ENCODE results near the gene XXYLT1. TPM values are rescaled to one million over a fixed set of nuclear protein-coding genes. Genes with fewer than 3 reads are reported as not detected.

XXYLT1 gene
- total RNA-seq, 1 donor from 2014 or later = 7.6 TPM

DNA sequence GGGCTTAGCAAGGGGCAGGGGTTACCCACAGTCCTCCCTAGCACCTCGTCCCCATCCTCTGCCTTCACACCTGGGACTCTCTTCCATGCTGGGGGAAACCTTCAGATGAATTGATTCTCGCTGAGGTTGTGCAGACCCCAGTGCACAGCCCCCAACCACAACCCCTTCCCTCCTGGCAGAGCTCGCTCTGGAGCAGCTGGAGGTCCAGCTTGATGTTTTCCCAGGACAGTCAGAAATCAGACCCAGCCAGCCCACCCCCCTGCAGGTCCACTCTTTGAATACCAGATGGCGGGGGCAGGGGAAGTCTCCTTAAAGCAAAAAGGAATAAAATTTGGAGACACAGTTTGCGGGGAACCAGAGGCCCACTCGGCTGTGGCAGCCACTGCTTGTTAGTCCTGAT is 234.4 kb downstream of the XXYLT1 start:
- H3K9me3 Mint-ChIP-seq = peaks cover 2% of the 10 kb centered on the region
- H3K27me3 Mint-ChIP-seq = peaks cover 2% of the 10 kb centered on the region
- peaks cover 23% of the 10 kb centered on the region for H3K4me1 Mint-ChIP-seq
- no peak overlapping the region for H3K27ac Mint-ChIP-seq
- ChIA-PET CTCF (no interaction called here), POLR2A (no interaction called here)
- DNase-seq (no peak), ATAC-seq (ENCODE audit: low read depth) (no peak)
- no peak overlapping the region for H3K4me3 Mint-ChIP-seq
- no peaks in the 10 kb centered on the region for H3K36me3 Mint-ChIP-seq (ENCODE audit: low read depth)
- TF ChIP-seq, protein P1, sequence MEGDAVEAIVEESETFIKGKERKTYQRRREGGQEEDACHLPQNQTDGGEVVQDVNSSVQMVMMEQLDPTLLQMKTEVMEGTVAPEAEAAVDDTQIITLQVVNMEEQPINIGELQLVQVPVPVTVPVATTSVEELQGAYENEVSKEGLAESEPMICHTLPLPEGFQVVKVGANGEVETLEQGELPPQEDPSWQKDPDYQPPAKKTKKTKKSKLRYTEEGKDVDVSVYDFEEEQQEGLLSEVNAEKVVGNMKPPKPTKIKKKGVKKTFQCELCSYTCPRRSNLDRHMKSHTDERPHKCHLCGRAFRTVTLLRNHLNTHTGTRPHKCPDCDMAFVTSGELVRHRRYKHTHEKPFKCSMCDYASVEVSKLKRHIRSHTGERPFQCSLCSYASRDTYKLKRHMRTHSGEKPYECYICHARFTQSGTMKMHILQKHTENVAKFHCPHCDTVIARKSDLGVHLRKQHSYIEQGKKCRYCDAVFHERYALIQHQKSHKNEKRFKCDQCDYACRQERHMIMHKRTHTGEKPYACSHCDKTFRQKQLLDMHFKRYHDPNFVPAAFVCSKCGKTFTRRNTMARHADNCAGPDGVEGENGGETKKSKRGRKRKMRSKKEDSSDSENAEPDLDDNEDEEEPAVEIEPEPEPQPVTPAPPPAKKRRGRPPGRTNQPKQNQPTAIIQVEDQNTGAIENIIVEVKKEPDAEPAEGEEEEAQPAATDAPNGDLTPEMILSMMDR (IDR thresholded peaks at IDR 0.05) = no peak
- intact Hi-C loops (cut with micrococcal nuclease) = no loop called here

DNA sequence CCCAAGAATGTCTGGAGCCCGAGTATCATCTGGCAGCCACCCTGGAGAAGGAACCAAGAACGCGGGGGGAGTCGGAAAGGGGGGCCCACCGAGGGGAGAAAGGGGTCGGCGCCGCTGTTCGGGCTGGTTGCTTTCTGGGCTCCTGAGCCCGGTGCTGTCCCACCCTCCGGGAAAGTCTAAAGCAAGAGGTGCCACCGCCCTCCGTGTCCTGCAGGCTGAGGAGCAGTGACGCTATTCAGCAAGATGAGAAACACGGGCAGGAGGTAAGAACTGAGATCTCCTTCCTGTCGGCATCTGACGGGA is 234.8 kb downstream of the XXYLT1 start:
- Mint-ChIP-seq H3K27ac (no peak overlapping the region), H3K27me3 (peaks cover 2% of the 10 kb centered on the region), H3K4me1 (peaks cover 23% of the 10 kb centered on the region), H3K4me3 (no peak overlapping the region), H3K36me3 (ENCODE audit: low read depth) (no peaks in the 10 kb centered on the region), H3K9me3 (peaks cover 2% of the 10 kb centered on the region)
- POLR2A ChIA-PET = no interaction called here
- intact Hi-C loops (cut with micrococcal nuclease) = no loop called here
- no peak for DNase-seq
- TF ChIP-seq, protein P1 (IDR thresholded peaks at IDR 0.05) = no peak
- CTCF ChIA-PET = no interaction called here
- no peak for ATAC-seq (ENCODE audit: low read depth)

DNA sequence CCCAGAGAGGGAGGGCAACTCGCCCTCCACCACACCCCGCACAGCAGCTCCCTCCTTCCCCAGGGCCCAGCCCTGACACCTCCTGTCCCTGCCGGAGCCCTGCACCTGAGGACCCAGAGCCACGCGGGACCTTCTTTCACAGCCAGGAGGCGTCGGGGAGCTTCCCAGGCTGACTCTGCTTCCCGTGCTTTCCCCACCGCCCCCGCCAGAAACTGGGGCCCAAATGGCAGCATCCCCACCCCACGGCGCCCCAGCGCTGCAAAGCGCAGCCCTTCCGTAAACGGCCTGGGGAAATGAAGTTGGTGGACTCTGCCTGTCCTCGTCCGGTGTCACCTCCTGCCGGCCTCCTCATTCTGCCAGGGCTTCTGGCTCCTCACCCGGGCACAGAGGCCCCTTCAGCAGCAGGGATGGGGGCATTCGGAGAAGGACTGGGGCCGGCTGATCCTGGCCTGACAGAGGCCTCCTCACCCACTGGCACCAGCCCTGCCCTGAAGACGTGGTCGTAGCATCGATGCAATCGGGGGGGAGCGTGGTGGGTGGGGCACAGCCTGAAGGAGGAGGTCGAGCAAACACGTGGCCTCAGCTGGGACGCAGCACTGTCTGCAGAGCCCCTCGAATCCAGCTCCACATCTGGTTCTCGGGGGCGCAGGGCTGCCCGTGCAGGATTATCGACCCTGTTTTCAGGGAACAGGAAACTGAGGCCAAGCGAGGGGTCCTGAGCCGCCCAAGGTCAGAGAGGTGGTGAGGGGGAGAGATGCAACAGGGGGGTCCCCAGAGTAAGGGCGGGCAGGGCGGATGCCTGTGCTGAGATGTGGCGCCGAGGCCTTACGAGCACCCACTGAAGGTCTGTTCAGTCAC is 235.4 kb downstream of the XXYLT1 start:
- TF ChIP-seq, protein P1 (IDR thresholded peaks at IDR 0.05) = no peak
- Mint-ChIP-seq H3K36me3 (ENCODE audit: low read depth) (no peaks in the 10 kb centered on the region), H3K4me1 (peaks cover 23% of the 10 kb centered on the region), H3K27me3 (peaks cover 2% of the 10 kb centered on the region), H3K27ac (no peak overlapping the region), H3K9me3 (peaks cover 2% of the 10 kb centered on the region), H3K4me3 (no peak overlapping the region)
- ChIA-PET POLR2A (no interaction called here), CTCF (no interaction called here)
- ATAC-seq (ENCODE audit: low read depth) = no peak
- DNase-seq = no peak
- intact Hi-C loops (cut with micrococcal nuclease) = no loop called here

DNA sequence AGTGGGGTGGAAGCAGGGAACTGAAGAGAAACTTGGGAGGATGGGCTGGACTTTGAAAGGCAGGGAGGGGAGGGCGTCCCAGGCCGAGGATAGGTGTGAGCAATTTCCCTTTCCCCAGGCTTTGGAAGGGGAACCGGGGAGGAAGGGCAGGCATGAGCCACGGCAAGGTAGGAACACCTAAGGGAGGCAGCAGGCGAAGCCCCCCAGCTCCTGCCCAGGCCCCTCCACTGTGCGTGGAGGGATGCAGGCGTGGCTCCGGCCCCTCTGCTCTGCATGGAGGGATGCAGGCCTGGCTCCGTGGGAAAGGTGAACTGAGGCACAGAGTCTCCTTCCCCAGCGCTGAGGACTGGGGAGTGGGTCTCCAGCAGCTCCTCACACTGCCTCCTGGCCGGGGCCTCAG is 236.4 kb downstream of the XXYLT1 start:
- ChIA-PET POLR2A (no interaction called here), CTCF (no interaction called here)
- Mint-ChIP-seq H3K36me3 (ENCODE audit: low read depth) (no peaks in the 10 kb centered on the region), H3K4me1 (peaks cover 16% of the 10 kb centered on the region), H3K27ac (no peak overlapping the region), H3K4me3 (no peak overlapping the region), H3K9me3 (peaks cover 2% of the 10 kb centered on the region), H3K27me3 (peaks cover 2% of the 10 kb centered on the region)
- ATAC-seq (ENCODE audit: low read depth) = no peak
- intact Hi-C loops (cut with micrococcal nuclease) = no loop called here
- no peak for DNase-seq
- TF ChIP-seq, protein P1 (IDR thresholded peaks at IDR 0.05) = no peak

DNA sequence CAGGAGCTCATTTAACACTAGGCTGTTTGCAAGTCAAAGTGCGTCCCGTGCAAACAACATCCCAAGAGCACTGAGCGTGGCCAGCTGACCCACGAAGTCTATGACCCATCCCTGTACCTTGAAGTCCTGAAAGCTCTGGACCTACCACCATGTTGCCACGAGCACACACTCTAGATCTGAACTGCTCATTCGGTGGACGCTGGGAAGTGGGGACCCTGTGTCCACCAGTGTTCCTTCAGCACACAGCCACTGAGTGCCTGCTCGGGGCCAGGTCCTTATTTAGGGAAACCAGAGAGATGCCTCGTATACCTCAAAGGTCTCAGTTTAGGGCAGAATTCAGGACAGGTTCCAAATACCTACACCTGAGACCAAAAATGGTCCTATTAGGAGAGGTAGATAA is 236.9 kb downstream of the XXYLT1 start:
- TF ChIP-seq, protein P1 (IDR thresholded peaks at IDR 0.05) = no peak
- intact Hi-C loops (cut with micrococcal nuclease) = no loop called here
- H3K27me3 Mint-ChIP-seq = peaks cover 2% of the 10 kb centered on the region
- CTCF ChIA-PET = no interaction called here
- no peaks in the 10 kb centered on the region for H3K36me3 Mint-ChIP-seq (ENCODE audit: low read depth)
- H3K9me3 Mint-ChIP-seq = peaks cover 2% of the 10 kb centered on the region
- H3K4me3 Mint-ChIP-seq = no peak overlapping the region
- POLR2A ChIA-PET = no interaction called here
- H3K27ac Mint-ChIP-seq = no peak overlapping the region
- DNase-seq = no peak
- H3K4me1 Mint-ChIP-seq = peaks cover 12% of the 10 kb centered on the region
- no peak for ATAC-seq (ENCODE audit: low read depth)

Measured in activated B cell treated with CpG ODN at 0.5 μM for 24 hours (primary cell).